Suprapubic skin (tissue), 3 donors: ENCODE measurements around the gene TAF12.
"Not testable (repeated sequence)": the region's sequence is repeated elsewhere in the genome, so short reads cannot be mapped to it uniquely, and the experiment has no call there.

ENCODE experiments used
- CTCF ChIP-seq, 2 donors: fragments of 200-600 bp in 1 of 2; fragments of 450-650 bp in 1 of 2; sonication (generic) in 1 of 2; IDR thresholded peaks; one replicate each; pipeline ENCODE4 v1.5.1; 2016 to 2019; ENCODE audit warnings: antibody characterized with exemption in 2 of 2, mild to moderate bottlenecking in 1 of 2, moderate library complexity in 1 of 2
- POLR2A ChIP-seq, 2 donors: fragments of 450-650 bp; IDR thresholded peaks; one replicate each; pipeline ENCODE4 v1.6.1; 2017; ENCODE audit warnings: antibody characterized with exemption in 2 of 2, mild to moderate bottlenecking in 2 of 2, moderate library complexity in 2 of 2

- not testable (repeated sequence) for TF ChIP-seq CTCF, POLR2A (IDR thresholded peaks at IDR 0.05)
Measured at GRCh38 chr1:28653063-28653462, 10.2 kb upstream of the TAF12 start.
